ENCODE data around the gene BLTP2. TPM values are rescaled to one million over a fixed set of nuclear protein-coding genes. Genes with fewer than 3 reads are reported as not detected.

The BLTP2 gene
- total RNA-seq, 1 experiment from 2014 or later = 140 TPM

DNA sequence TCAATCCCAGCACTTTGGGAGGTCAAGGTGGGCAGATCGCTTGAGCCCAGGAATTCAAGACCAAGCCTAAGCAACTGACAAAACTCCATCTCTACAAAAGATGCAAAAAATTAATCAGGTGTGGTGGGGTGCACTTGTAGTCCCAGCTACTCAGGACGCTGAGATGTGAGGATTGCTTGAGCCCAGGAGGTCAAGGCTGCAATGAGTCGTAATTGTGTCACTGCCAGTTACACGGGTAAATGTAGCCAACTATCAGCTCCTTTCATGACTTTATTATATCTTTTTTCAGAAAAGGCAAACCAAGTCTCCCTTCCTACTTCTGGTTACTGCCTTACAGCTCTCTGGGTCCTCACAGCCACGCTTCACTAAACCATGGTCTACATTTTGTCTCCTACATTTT, 12.8 kb upstream of the BLTP2 start:
- POLR2A ChIA-PET = interaction anchor here (0.8 kb wide), 1 partner anchor 11 kb away, joined by 3 read pairs; no protein-coding TSS in a partner anchor
- H3K79me2 ChIP-seq (ENCODE audit: insufficient read depth, low read length) = peaks cover 73% of the 10 kb centered on the region
- RAD21 ChIA-PET (ENCODE audit: low non-redundant PET in 1 of 2, low total read pairs in 2 of 2, uncharacterized antibody in 2 of 2, unreplicated experiment in 2 of 2) = no interaction called here
- H3K4me1 ChIP-seq (ENCODE audit: control insufficient read depth in 1 of 2, insufficient read depth in 2 of 2, low read length in 2 of 2) = peaks cover 5 to 9% of the 10 kb centered on the region in 2 experiments; a peak in 3 of 4 replicates
- CTCF ChIA-PET = interaction anchor here (1.0 kb wide), 1 partner anchor 11 kb away, joined by 3 read pairs; no protein-coding TSS in a partner anchor
- no TSS peak for BruUV-seq (replicated peaks)
- H3K9me3 ChIP-seq (ENCODE audit: control insufficient read depth in 1 of 2, insufficient read depth in 1 of 2, low read depth in 1 of 2, low read length in 2 of 2) = 0 out of 4 replicates have a peak, but pooled peaks cover 0 to 4% of the 10 kb centered on the region in 2 experiments
- no peak overlapping the region for H3K9ac ChIP-seq (ENCODE audit: low read length)
- no peaks in the 10 kb centered on the region for H3K9me2 ChIP-seq (ENCODE audit: insufficient read depth)
- no peaks in the 10 kb centered on the region for H4K20me1 ChIP-seq (ENCODE audit: insufficient read depth)
- H3K27me3 ChIP-seq (ENCODE audit: insufficient read depth, low read length) = no peaks in the 10 kb centered on the region
- TF ChIP-seq FOSL1 (IDR thresholded peaks at IDR 0.05; ENCODE audit: low read depth) = peak; percentile 35; the same call in 1 of the 2 replicates
- no peak for TF ChIP-seq CBX3 (IDR thresholded peaks at IDR 0.05; ENCODE audit: low read depth)
- no peak for TF ChIP-seq ZNF274 (IDR thresholded peaks at IDR 0.05; ENCODE audit: low read depth, low read length)
- ATAC-seq = no peak
- H3K4me3 ChIP-seq (replicated peaks in 1 of 2; ENCODE audit: low read depth in 1 of 2, low read length in 2 of 2) = no peak overlapping the region
- intact Hi-C loops (cut with micrococcal nuclease) = no loop called here
- no peak for DNase-seq (ENCODE audit: low read depth, low spot score)
- no peak overlapping the region; the same call in 1 of the 2 replicates for H3K4me2 ChIP-seq (ENCODE audit: low read length)
- peaks cover 7 to 29% of the 10 kb centered on the region in 2 experiments for H3K36me3 ChIP-seq (ENCODE audit: control insufficient read depth in 1 of 2, insufficient read depth in 2 of 2, low read length in 2 of 2)
- H2AFZ ChIP-seq (ENCODE audit: low read depth, low read length, poor library complexity, severe bottlenecking) = no peak overlapping the region
- H3K27ac ChIP-seq (ENCODE audit: low read depth, low read length) = no peak overlapping the region

DNA sequence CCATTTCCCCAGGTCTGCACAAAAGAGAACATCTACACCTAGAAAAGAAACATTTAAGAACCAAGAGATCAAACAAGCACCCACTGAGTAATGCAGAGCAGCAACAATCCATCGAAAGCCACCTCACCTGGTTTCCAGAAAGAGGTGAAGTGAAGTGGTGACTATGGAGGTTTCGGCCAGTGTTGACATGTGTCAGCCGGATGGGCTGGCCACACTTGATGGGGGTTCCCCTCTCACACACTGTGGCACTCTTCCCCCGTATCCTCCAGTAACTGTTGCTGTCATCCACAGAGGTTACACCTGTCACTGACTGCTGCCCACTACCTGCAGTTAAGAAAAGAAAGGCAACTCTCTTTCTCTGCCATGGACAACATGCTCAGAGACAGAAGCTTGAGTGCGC, 10.2 kb upstream of the BLTP2 start:
- no peak overlapping the region for H3K4me2 ChIP-seq (ENCODE audit: low read length)
- no peak overlapping the region for H3K9ac ChIP-seq (ENCODE audit: low read length)
- DNase-seq (ENCODE audit: low read depth, low spot score) = no peak
- 0 out of 4 replicates have a peak, but pooled peaks cover 0 to 4% of the 10 kb centered on the region in 2 experiments for H3K9me3 ChIP-seq (ENCODE audit: control insufficient read depth in 1 of 2, insufficient read depth in 1 of 2, low read depth in 1 of 2, low read length in 2 of 2)
- no peak for ATAC-seq
- TF ChIP-seq TCF7L2 (IDR thresholded peaks at IDR 0.05; ENCODE audit: borderline replicate concordance, extremely low read depth, insufficient read depth, insufficient read length) (no peak), JUND (IDR thresholded peaks at IDR 0.05) (no peak), CEBPB (IDR thresholded peaks at IDR 0.05; ENCODE audit: low read depth) (no peak), ZBTB33 (IDR thresholded peaks at IDR 0.05; ENCODE audit: extremely low read depth, insufficient replicate concordance, low read length) (no peak), SRF (IDR thresholded peaks at IDR 0.05; ENCODE audit: low read depth) (no peak), YY1 (IDR thresholded peaks at IDR 0.05; ENCODE audit: extremely low read depth, insufficient replicate concordance, low read depth, low read length) (no peak), SP1 (IDR thresholded peaks at IDR 0.05; ENCODE audit: low read depth) (no peak), ELF1 (IDR thresholded peaks at IDR 0.05; ENCODE audit: borderline replicate concordance, low read depth) (no peak), ZNF274 (IDR thresholded peaks at IDR 0.05; ENCODE audit: low read depth, low read length) (no peak)
- TF ChIP-seq, protein P1, sequence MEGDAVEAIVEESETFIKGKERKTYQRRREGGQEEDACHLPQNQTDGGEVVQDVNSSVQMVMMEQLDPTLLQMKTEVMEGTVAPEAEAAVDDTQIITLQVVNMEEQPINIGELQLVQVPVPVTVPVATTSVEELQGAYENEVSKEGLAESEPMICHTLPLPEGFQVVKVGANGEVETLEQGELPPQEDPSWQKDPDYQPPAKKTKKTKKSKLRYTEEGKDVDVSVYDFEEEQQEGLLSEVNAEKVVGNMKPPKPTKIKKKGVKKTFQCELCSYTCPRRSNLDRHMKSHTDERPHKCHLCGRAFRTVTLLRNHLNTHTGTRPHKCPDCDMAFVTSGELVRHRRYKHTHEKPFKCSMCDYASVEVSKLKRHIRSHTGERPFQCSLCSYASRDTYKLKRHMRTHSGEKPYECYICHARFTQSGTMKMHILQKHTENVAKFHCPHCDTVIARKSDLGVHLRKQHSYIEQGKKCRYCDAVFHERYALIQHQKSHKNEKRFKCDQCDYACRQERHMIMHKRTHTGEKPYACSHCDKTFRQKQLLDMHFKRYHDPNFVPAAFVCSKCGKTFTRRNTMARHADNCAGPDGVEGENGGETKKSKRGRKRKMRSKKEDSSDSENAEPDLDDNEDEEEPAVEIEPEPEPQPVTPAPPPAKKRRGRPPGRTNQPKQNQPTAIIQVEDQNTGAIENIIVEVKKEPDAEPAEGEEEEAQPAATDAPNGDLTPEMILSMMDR (IDR thresholded peaks at IDR 0.05 in 2 of 3, conservative IDR thresholded peaks at IDR 0.05 in 1 of 3; ENCODE audit: borderline replicate concordance in 1 of 3, insufficient read depth in 1 of 3, low read depth in 2 of 3, low read length in 2 of 3) = no peak
- ChIA-PET POLR2A (no interaction called here), CTCF (no interaction called here), RAD21 (ENCODE audit: low non-redundant PET in 1 of 2, low total read pairs in 2 of 2, uncharacterized antibody in 2 of 2, unreplicated experiment in 2 of 2) (no interaction called here)
- no peaks in the 10 kb centered on the region for H4K20me1 ChIP-seq (ENCODE audit: insufficient read depth)
- no TSS peak for BruUV-seq (replicated peaks)
- H3K36me3 ChIP-seq (ENCODE audit: control insufficient read depth in 1 of 2, insufficient read depth in 2 of 2, low read length in 2 of 2) = peaks cover 12 to 33% of the 10 kb centered on the region in 2 experiments
- no peaks in the 10 kb centered on the region for H3K27me3 ChIP-seq (ENCODE audit: insufficient read depth, low read length)
- no peak overlapping the region for H3K27ac ChIP-seq (ENCODE audit: low read depth, low read length)
- H3K4me1 ChIP-seq (ENCODE audit: control insufficient read depth in 1 of 2, insufficient read depth in 2 of 2, low read length in 2 of 2) = peaks cover 0 to 5% of the 10 kb centered on the region in 2 experiments; a peak in 2 of 4 replicates
- intact Hi-C loops (cut with micrococcal nuclease) = no loop called here
- H2AFZ ChIP-seq (ENCODE audit: low read depth, low read length, poor library complexity, severe bottlenecking) = no peak overlapping the region
- H3K9me2 ChIP-seq (ENCODE audit: insufficient read depth) = no peaks in the 10 kb centered on the region
- no peak overlapping the region for H3K4me3 ChIP-seq (replicated peaks in 1 of 2; ENCODE audit: low read depth in 1 of 2, low read length in 2 of 2)
- peaks cover 58% of the 10 kb centered on the region for H3K79me2 ChIP-seq (ENCODE audit: insufficient read depth, low read length)

Data from HCT116 (cell line).